22Rv1 (cell line): Measurements from ENCODE around the gene FAM163B.

Experiments
- CTCF ChIP-seq: fragments of 450-650 bp; IDR thresholded peaks from 2 replicates; pipeline ENCODE4 v1.5.1; 2017; ENCODE audit warnings: mild to moderate bottlenecking
- ZFX ChIP-seq: fragments of 450-650 bp; IDR thresholded peaks from 2 replicates; pipeline ENCODE4 v1.6.1; 2017; ENCODE audit warnings: antibody characterized with exemption, borderline replicate concordance

GRCh38 chr9:133653638-133654037 lies 44.4 kb upstream of the FAM163B start:
- TF ChIP-seq CTCF: no peak
- no peak for TF ChIP-seq ZFX
